H9 (cell line): ENCODE data around the gene LYSMD3. TPM values are rescaled to one million over a fixed set of nuclear protein-coding genes. Genes with fewer than 3 reads are reported as not detected.

Experiments
- DNase-seq: peaks from one replicate; pipeline ENCODE4 v3.0.0-alpha.2; 2017
- H2AFZ ChIP-seq: one replicate; pipeline ENCODE4 v1.6.1; 2013; ENCODE audit warnings: mild to moderate bottlenecking, low read length, control low read depth, moderate library complexity
- H2AK5ac ChIP-seq: 2 replicates; pipeline ENCODE4 v1.6.1; 2013; ENCODE audit warnings: low read length, control low read depth, mixed read lengths; ENCODE audit not compliant: insufficient read length
- H2BK120ac ChIP-seq: one replicate; pipeline ENCODE4 v1.6.1; 2013; ENCODE audit warnings: low read depth, mild to moderate bottlenecking, low read length, control low read depth, inconsistent platforms; ENCODE audit not compliant: poor library complexity, severe bottlenecking
- H2BK12ac ChIP-seq: 2 replicates; pipeline ENCODE4 v1.6.1; 2013; ENCODE audit warnings: low read length, control low read depth, mixed read lengths, low read depth; ENCODE audit not compliant: insufficient read length
- H2BK15ac ChIP-seq: 2 replicates; pipeline ENCODE4 v1.6.1; 2013; ENCODE audit warnings: low read depth, low read length, control low read depth
- H2BK20ac ChIP-seq: one replicate; pipeline ENCODE4 v1.6.1; 2013; ENCODE audit warnings: low read depth, mild to moderate bottlenecking, low read length, control low read depth, inconsistent platforms; ENCODE audit not compliant: poor library complexity, severe bottlenecking
- H2BK5ac ChIP-seq: 2 replicates; pipeline ENCODE4 v1.6.1; 2013; ENCODE audit warnings: low read length, control low read depth, mixed read lengths; ENCODE audit not compliant: insufficient read length
- H3K14ac ChIP-seq: 2 replicates; pipeline ENCODE4 v1.6.1; 2013; ENCODE audit warnings: low read length, control low read depth; ENCODE audit not compliant: insufficient read depth
- H3K18ac ChIP-seq: 2 replicates; pipeline ENCODE4 v1.6.1; 2013; ENCODE audit warnings: low read depth, mild to moderate bottlenecking, mixed read lengths, low read length, control low read depth; ENCODE audit not compliant: insufficient read length
- H3K23ac ChIP-seq: 2 replicates; pipeline ENCODE4 v1.6.1; 2013; ENCODE audit warnings: low read length, control low read depth, mixed read lengths, low read depth; ENCODE audit not compliant: insufficient read length
- H3K23me2 ChIP-seq: 2 replicates; pipeline ENCODE4 v1.6.1; 2013; ENCODE audit warnings: low read depth, mild to moderate bottlenecking, mixed read lengths, low read length, control low read depth; ENCODE audit not compliant: insufficient read length, poor library complexity, severe bottlenecking
- H3K27ac ChIP-seq: 2 replicates; pipeline ENCODE4 v1.5.1; 2013; ENCODE audit warnings: low read length, control low read depth, mixed read lengths, low read depth; ENCODE audit not compliant: insufficient read length
- H3K27me3 ChIP-seq: 2 replicates; pipeline ENCODE4 v1.6.1; 2013; ENCODE audit warnings: low read length, control low read depth, inconsistent platforms; ENCODE audit not compliant: insufficient read depth
- H3K4ac ChIP-seq: 2 replicates; pipeline ENCODE4 v1.6.1; 2013; ENCODE audit warnings: low read depth, mild to moderate bottlenecking, control low read depth, inconsistent platforms, low read length, moderate library complexity
- H3K4me1 ChIP-seq: 2 replicates; pipeline ENCODE4 v1.6.1; 2013; ENCODE audit warnings: low read length, control low read depth, inconsistent platforms; ENCODE audit not compliant: insufficient read depth
- H3K4me2 ChIP-seq: 2 replicates; pipeline ENCODE4 v1.6.1; 2013; ENCODE audit warnings: low read length, control low read depth, mixed read lengths; ENCODE audit not compliant: insufficient read length, insufficient read depth
- H3K56ac ChIP-seq: 2 replicates; pipeline ENCODE4 v1.6.1; 2013; ENCODE audit warnings: low read depth, mild to moderate bottlenecking, mixed read lengths, low read length, control low read depth; ENCODE audit not compliant: insufficient read length
- H3K79me1 ChIP-seq: 2 replicates; pipeline ENCODE4 v1.6.1; 2013; ENCODE audit warnings: low read depth, mild to moderate bottlenecking, moderate library complexity, low read length, control low read depth, inconsistent platforms; ENCODE audit not compliant: insufficient read depth, poor library complexity, severe bottlenecking
- H3K79me2 ChIP-seq: 2 replicates; pipeline ENCODE4 v1.6.1; 2013; ENCODE audit warnings: low read length, control low read depth, inconsistent platforms; ENCODE audit not compliant: insufficient read depth
- H3K9ac ChIP-seq: 2 replicates; pipeline ENCODE4 v1.6.1; 2013; ENCODE audit warnings: low read length, control low read depth, mixed read lengths; ENCODE audit not compliant: insufficient read length; ENCODE audit errors: extremely low read depth
- H3K9me3 ChIP-seq: one replicate; pipeline ENCODE4 v1.6.1; 2013; ENCODE audit warnings: low read depth, low read length, inconsistent platforms; ENCODE audit not compliant: control insufficient read depth
- H3T11ph ChIP-seq: one replicate; pipeline ENCODE4 v1.6.1; 2013; ENCODE audit warnings: mild to moderate bottlenecking, low read length, control low read depth, inconsistent platforms
- H4K20me1 ChIP-seq: one replicate; pipeline ENCODE4 v1.6.1; 2013; ENCODE audit not compliant: control insufficient read depth, insufficient read length, insufficient read depth
- H4K5ac ChIP-seq: 2 replicates; pipeline ENCODE4 v1.6.1; 2013; ENCODE audit warnings: low read depth, mild to moderate bottlenecking, mixed read lengths, low read length, control low read depth; ENCODE audit not compliant: insufficient read length
- H4K8ac ChIP-seq: replicated peaks from 2 replicates; pipeline ENCODE4 v1.6.1; 2013; ENCODE audit warnings: low read length, control low read depth, mixed read lengths, low read depth; ENCODE audit not compliant: insufficient read length
- H4K91ac ChIP-seq: 2 replicates; pipeline ENCODE4 v1.6.1; 2013; ENCODE audit warnings: low read depth, mild to moderate bottlenecking, moderate library complexity, mixed read lengths, low read length, control low read depth; ENCODE audit not compliant: insufficient read length
- H3K27ac Mint-ChIP-seq, 3 experiments: 2 replicates in 2 of 3; 3 replicates in 1 of 3; pipeline ENCODE4 v1.8.0; 2020 to 2021; ENCODE audit warnings: mixed read lengths in 3 of 3, mild to moderate bottlenecking in 1 of 3, moderate library complexity in 1 of 3
- H3K27me3 Mint-ChIP-seq: 2 replicates; pipeline ENCODE4 v1.8.0; 2021; ENCODE audit warnings: low read depth, mild to moderate bottlenecking, moderate library complexity, mixed read lengths
- H3K36me3 Mint-ChIP-seq, 3 experiments: 2 replicates in 2 of 3; 3 replicates in 1 of 3; pipeline ENCODE4 v1.8.0; 2020 to 2021; ENCODE audit warnings: low read depth in 3 of 3, mixed read lengths in 3 of 3; ENCODE audit not compliant: insufficient read depth in 1 of 3
- H3K4me1 Mint-ChIP-seq, 2 experiments: 2 replicates each; pipeline ENCODE4 v1.8.0; 2020; ENCODE audit warnings: mixed read lengths in 2 of 2
- H3K4me3 Mint-ChIP-seq, 2 experiments: 2 replicates in 1 of 2; 3 replicates in 1 of 2; pipeline ENCODE4 v1.8.0; 2020 to 2021; ENCODE audit warnings: mild to moderate bottlenecking in 2 of 2, mixed read lengths in 2 of 2, moderate library complexity in 1 of 2
- H3K9me3 Mint-ChIP-seq, 2 experiments: 2 replicates in 1 of 2; 3 replicates in 1 of 2; pipeline ENCODE4 v1.8.0; 2020; ENCODE audit warnings: mild to moderate bottlenecking in 2 of 2, mixed read lengths in 2 of 2, moderate library complexity in 1 of 2
- CTCF ChIP-seq: fragments of 200-600 bp; sonication (generic); conservative IDR thresholded peaks from 3 replicates; pipeline ENCODE4 v1.8.0; 2021; ENCODE audit warnings: antibody characterized with exemption, mild to moderate bottlenecking
- WGBS: extraction: QIAGEN DNeasy Blood & Tissue Kit; methylation state at CpG from one replicate; pipeline ENCODE4 v1.1.7; 2013; ENCODE audit warnings: missing lambda C conversion rate, low lambda C conversion rate, mixed read lengths; ENCODE audit not compliant: insufficient read length; ENCODE audit errors: extremely low coverage; 5-methylcytosine and 5-hydroxymethylcytosine counted together
- total RNA-seq: library from RNA; stranded (reverse); gene quantifications from 2 replicates; pipeline ENCODE4 v1.2.1, GENCODE V29; 2021

Gene LYSMD3
- total RNA-seq, 1 experiment from 2014 or later: 14.0 TPM

- no peak overlapping the region for H4K91ac ChIP-seq
- H2BK5ac ChIP-seq: no peak overlapping the region
- H4K8ac ChIP-seq: no peak overlapping the region
- no peak overlapping the region for H2AFZ ChIP-seq
- H3K79me1 ChIP-seq: no peaks in the 10 kb centered on the region
- H3K23me2 ChIP-seq: no peaks in the 10 kb centered on the region
- no peak overlapping the region for H3K23ac ChIP-seq
- no peak for DNase-seq
- no peaks in the 10 kb centered on the region for H3K27me3 Mint-ChIP-seq
- H3K4me1 ChIP-seq: no peaks in the 10 kb centered on the region
- no peaks in the 10 kb centered on the region for H3K4me1 Mint-ChIP-seq
- TF ChIP-seq CTCF: no peak
- H3K79me2 ChIP-seq: no peaks in the 10 kb centered on the region
- no CpG with 5 or more reads among the region's 7 CpGs for WGBS
- H3K4me3 Mint-ChIP-seq: no peak overlapping the region
- H3K27ac Mint-ChIP-seq: peak overlapping the region in 2 of 3 experiments; percentile 13 to 86; a peak in 3 of 7 replicates
- H4K20me1 ChIP-seq: no peaks in the 10 kb centered on the region
- H2BK20ac ChIP-seq: no peak overlapping the region
- no peak overlapping the region for H2AK5ac ChIP-seq
- no peak overlapping the region for H3K14ac ChIP-seq
- peaks cover 4 to 33% (median 32%) of the 10 kb centered on the region in 3 experiments; a peak in 6 of 7 replicates for H3K36me3 Mint-ChIP-seq
- no peak overlapping the region for H3K56ac ChIP-seq
- H3K9me3 ChIP-seq: no peaks in the 10 kb centered on the region
- H3K27me3 ChIP-seq: no peaks in the 10 kb centered on the region
- H3K4ac ChIP-seq: no peak overlapping the region
- no peak overlapping the region for H3K18ac ChIP-seq
- no peak overlapping the region for H2BK12ac ChIP-seq
- H3K9ac ChIP-seq: no peak overlapping the region
- no peaks in the 10 kb centered on the region for H3K9me3 Mint-ChIP-seq
- no peak overlapping the region for H3T11ph ChIP-seq
- no peak overlapping the region for H3K4me2 ChIP-seq
- no peak overlapping the region for H2BK15ac ChIP-seq
- H2BK120ac ChIP-seq: no peak overlapping the region
- no peak overlapping the region for H4K5ac ChIP-seq
- H3K27ac ChIP-seq: no peak overlapping the region
Observed at GRCh38 chr5:90519081-90519480, 10.3 kb downstream of the LYSMD3 start.
